GM12878 (cell line): Measurements from ENCODE around the gene GTPBP3.
A peak's percentile ranks its signal among the peaks of the same experiment; 100 is the strongest.

Source experiments
- CHD2 ChIP-seq: IDR thresholded peaks from 2 replicates; pipeline ENCODE4 v1.6.1; 2011; ENCODE audit warnings: low read depth, low read length, improper control_type of control experiment, borderline replicate concordance
- FOXK2 ChIP-seq: fragments of 450-650 bp; IDR thresholded peaks from 2 replicates; pipeline ENCODE4 v1.6.1; 2017; ENCODE audit warnings: mild to moderate bottlenecking, moderate library complexity
- ZNF207 ChIP-seq: fragments of 450-650 bp; IDR thresholded peaks from 2 replicates; pipeline ENCODE4 v1.6.1; 2014; ENCODE audit warnings: antibody characterized with exemption, mild to moderate bottlenecking, borderline replicate concordance
- ZNF24 ChIP-seq: fragments of 450-650 bp; IDR thresholded peaks from 2 replicates; pipeline ENCODE4 v1.6.1; 2017; ENCODE audit warnings: antibody characterized with exemption, mild to moderate bottlenecking
- TF ChIP-seq, protein P1 (sequence below), 3 experiments: IDR thresholded peaks in 2 of 3; conservative IDR thresholded peaks in 1 of 3; 2 replicates each; pipeline ENCODE4 v1.5.1; 2011; ENCODE audit warnings: low read depth in 3 of 3, low read length in 3 of 3, mild to moderate bottlenecking in 3 of 3, control low read depth in 2 of 3, moderate library complexity in 2 of 3, inconsistent platforms in 1 of 3, mixed read lengths in 1 of 3; ENCODE audit not compliant: control insufficient read depth in 2 of 3, insufficient read depth in 1 of 3; ENCODE audit errors: extremely low read depth in 1 of 3

DNA sequence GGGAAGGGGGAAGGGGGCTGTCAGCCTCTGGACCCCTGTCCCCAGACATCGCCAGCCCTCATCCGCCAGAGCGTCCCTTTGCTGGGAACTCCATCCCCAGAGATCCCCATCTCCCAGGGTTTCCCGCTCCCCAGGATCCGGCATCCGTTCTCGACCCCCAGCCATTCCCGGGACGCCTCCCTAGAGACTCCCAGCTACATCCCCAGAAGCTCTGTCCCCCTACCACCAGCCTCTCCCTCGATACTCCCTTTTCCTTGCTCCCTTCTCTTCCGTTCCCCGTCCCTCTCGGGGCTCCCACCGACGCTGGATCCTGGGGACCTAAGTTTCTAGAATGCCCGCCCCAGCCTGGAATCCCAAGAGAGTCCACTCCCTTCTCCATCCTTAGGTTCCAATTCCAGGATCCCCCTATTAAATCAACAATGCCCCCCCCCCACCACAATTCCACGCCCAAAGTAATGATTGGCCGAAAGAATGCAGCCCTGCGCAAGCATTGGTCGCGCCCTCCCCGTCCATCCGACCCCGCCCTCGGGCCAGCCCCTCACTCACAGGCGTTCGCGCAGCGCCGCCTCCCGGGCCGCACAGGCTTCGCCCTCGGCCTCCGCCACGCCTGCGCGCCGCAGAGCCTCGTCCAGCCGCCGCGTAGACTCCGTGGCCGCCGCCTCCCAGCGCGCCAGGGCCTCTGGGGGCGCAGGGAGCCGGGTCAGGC, 53.5 kb downstream of the GTPBP3 start:
- TF ChIP-seq FOXK2 = no peak
- peak; percentile 70; the same call in 1 of the 2 replicates for TF ChIP-seq CHD2
- TF ChIP-seq, protein P1, sequence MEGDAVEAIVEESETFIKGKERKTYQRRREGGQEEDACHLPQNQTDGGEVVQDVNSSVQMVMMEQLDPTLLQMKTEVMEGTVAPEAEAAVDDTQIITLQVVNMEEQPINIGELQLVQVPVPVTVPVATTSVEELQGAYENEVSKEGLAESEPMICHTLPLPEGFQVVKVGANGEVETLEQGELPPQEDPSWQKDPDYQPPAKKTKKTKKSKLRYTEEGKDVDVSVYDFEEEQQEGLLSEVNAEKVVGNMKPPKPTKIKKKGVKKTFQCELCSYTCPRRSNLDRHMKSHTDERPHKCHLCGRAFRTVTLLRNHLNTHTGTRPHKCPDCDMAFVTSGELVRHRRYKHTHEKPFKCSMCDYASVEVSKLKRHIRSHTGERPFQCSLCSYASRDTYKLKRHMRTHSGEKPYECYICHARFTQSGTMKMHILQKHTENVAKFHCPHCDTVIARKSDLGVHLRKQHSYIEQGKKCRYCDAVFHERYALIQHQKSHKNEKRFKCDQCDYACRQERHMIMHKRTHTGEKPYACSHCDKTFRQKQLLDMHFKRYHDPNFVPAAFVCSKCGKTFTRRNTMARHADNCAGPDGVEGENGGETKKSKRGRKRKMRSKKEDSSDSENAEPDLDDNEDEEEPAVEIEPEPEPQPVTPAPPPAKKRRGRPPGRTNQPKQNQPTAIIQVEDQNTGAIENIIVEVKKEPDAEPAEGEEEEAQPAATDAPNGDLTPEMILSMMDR (IDR thresholded peaks at IDR 0.05 in 2 of 3, conservative IDR thresholded peaks at IDR 0.05 in 1 of 3; ENCODE audit: control insufficient read depth in 2 of 3, extremely low read depth in 1 of 3, insufficient read depth in 1 of 3, low read depth in 3 of 3, low read length in 3 of 3) = peak; percentile 61 to 95 (median 65); a peak in 4 of 6 replicates
- TF ChIP-seq ZNF207 = no peak
- TF ChIP-seq ZNF24 = no peak
